HG03108 (cell line): ENCODE results near the gene ARHGAP42.

Experiments
- ATAC-seq: cut with Tn5 transposase; IDR thresholded peaks from one replicate; pipeline ENCODE4 v1.9.1; 2021; ENCODE audit warnings: moderate library complexity; ENCODE audit not compliant: unreplicated experiment

The ARHGAP42 gene

GRCh38 chr11:100942016-100942415, 254.9 kb downstream of the ARHGAP42 start:
- ATAC-seq = no peak

GRCh38 chr11:100948936-100949335, 261.8 kb downstream of the ARHGAP42 start:
- ATAC-seq = no peak

GRCh38 chr11:100949443-100949842, 262.4 kb downstream of the ARHGAP42 start:
- no peak for ATAC-seq

- no peak for ATAC-seq
Measured at GRCh38 chr11:100955318-100955717, 268.2 kb downstream of the ARHGAP42 start.

GRCh38 chr11:100956351-100956750, 269.3 kb downstream of the ARHGAP42 start:
- no peak for ATAC-seq

- no peak for ATAC-seq
Measured at GRCh38 chr11:100957499-100957898, 270.4 kb downstream of the ARHGAP42 start.

- no peak for ATAC-seq
Measured at GRCh38 chr11:100961633-100962032, 274.5 kb downstream of the ARHGAP42 start.

GRCh38 chr11:100963375-100963774, 276.3 kb downstream of the ARHGAP42 start:
- ATAC-seq = no peak

GRCh38 chr11:100964435-100964834, 277.3 kb downstream of the ARHGAP42 start:
- no peak for ATAC-seq

GRCh38 chr11:100965346-100965745, 278.3 kb downstream of the ARHGAP42 start:
- ATAC-seq = no peak

- ATAC-seq = no peak
Measured at GRCh38 chr11:100966366-100966765, 279.3 kb downstream of the ARHGAP42 start.

GRCh38 chr11:100969008-100969407, 281.9 kb downstream of the ARHGAP42 start:
- no peak for ATAC-seq

GRCh38 chr11:100970283-100971164, 283.4 kb downstream of the ARHGAP42 start:
- ATAC-seq = no peak

- ATAC-seq = no peak
Measured at GRCh38 chr11:100972046-100972445, 285.0 kb downstream of the ARHGAP42 start.

GRCh38 chr11:100978442-100978841, 291.4 kb downstream of the ARHGAP42 start:
- ATAC-seq = no peak

GRCh38 chr11:100978939-100979338, 291.9 kb downstream of the ARHGAP42 start:
- no peak for ATAC-seq

GRCh38 chr11:100980156-100980555, 293.1 kb downstream of the ARHGAP42 start:
- no peak for ATAC-seq

- no peak for ATAC-seq
Measured at GRCh38 chr11:100981196-100981824, 294.2 kb downstream of the ARHGAP42 start.

- peak; percentile 70 for ATAC-seq
Measured at GRCh38 chr11:100984668-100985067, 297.6 kb downstream of the ARHGAP42 start.

GRCh38 chr11:100990931-100991330, 303.8 kb downstream of the ARHGAP42 start:
- no peak for ATAC-seq

- no peak for ATAC-seq
Measured at GRCh38 chr11:100991541-100991940, 304.5 kb downstream of the ARHGAP42 start.

- ATAC-seq = no peak
Measured at GRCh38 chr11:100994966-100995365, 307.9 kb downstream of the ARHGAP42 start.
